Esophagus squamous epithelium (tissue), 5 donors: Measurements from ENCODE around the gene CEP170B. TPM values are rescaled to one million over a fixed set of nuclear protein-coding genes. Genes with fewer than 3 reads are reported as not detected.

Source experiments
- DNase-seq: peaks from one replicate; lab custom pipeline; 2025; lab: John Stamatoyannopoulos, UW
- H3K27ac ChIP-seq, 4 donors: fragments of 200-600 bp; sonication (generic); one replicate each; pipeline ENCODE4 v1.5.1; 2016 to 2019; ENCODE audit warnings: mild to moderate bottlenecking in 1 of 4
- H3K27me3 ChIP-seq, 4 donors: fragments of 200-600 bp; sonication (generic); 1 replicate in 3 of 4; 2 replicates in 1 of 4; pipeline versions ENCODE4 v1.5.1 to v1.6.0; 2017 to 2021; ENCODE audit warnings: antibody characterized with exemption in 1 of 4
- H3K36me3 ChIP-seq, 3 donors: fragments of 200-600 bp; sonication (generic); one replicate each; pipeline ENCODE4 v1.5.1; 2016 to 2019
- H3K4me1 ChIP-seq, 3 donors: fragments of 200-600 bp; sonication (generic); one replicate each; pipeline ENCODE4 v1.5.1; 2017 to 2019
- H3K4me3 ChIP-seq, 4 donors: fragments of 200-600 bp; sonication (generic); 1 replicate in 3 of 4; 2 replicates in 1 of 4; pipeline ENCODE4 v1.5.1; 2016 to 2019; ENCODE audit warnings: mild to moderate bottlenecking in 2 of 4, moderate library complexity in 1 of 4
- H3K9me3 ChIP-seq, 3 donors: fragments of 200-600 bp; sonication (generic); one replicate each; pipeline ENCODE4 v1.5.1; 2016 to 2019
- POLR2A ChIP-seq, 4 donors: fragments of 450-650 bp; IDR thresholded peaks; one replicate each; pipeline ENCODE4 v1.6.1; 2017; ENCODE audit warnings: antibody characterized with exemption in 4 of 4, mild to moderate bottlenecking in 4 of 4, moderate library complexity in 3 of 4
- WGBS, 2 donors: methylation state at CpG; one replicate each; pipeline ENCODE4 v1.1.5; 2018; 5-methylcytosine and 5-hydroxymethylcytosine counted together
- intact Hi-C: fragments of 100-400 bp; cut with DNase I; formaldehyde crosslinking; loops from one replicate; pipeline ENCODE4 v1.15.0; 2022
- total RNA-seq, 4 donors: library from RNA; depleted of rRNA; stranded (reverse); fragments of >200 nt; gene quantifications; one replicate each; pipeline ENCODE4 v1.1.0, GENCODE V29; 2016
- TF ChIP-seq, protein P1 (sequence below), 6 experiments: fragments of 450-650 bp in 4 of 6; fragments of 200-600 bp in 2 of 6; sonication (generic) in 2 of 6; IDR thresholded peaks; one replicate each; pipeline ENCODE4 v1.5.1; 2016 to 2019; ENCODE audit warnings: antibody characterized with exemption in 6 of 6, mild to moderate bottlenecking in 4 of 6, moderate library complexity in 4 of 6
- donor health status: DM: yes; HTN: yes; CAD: no.

The CEP170B gene
- total RNA-seq, 4 donors from 2014 or later = 18.2 to 41.0 (median 30.6) TPM

DNA sequence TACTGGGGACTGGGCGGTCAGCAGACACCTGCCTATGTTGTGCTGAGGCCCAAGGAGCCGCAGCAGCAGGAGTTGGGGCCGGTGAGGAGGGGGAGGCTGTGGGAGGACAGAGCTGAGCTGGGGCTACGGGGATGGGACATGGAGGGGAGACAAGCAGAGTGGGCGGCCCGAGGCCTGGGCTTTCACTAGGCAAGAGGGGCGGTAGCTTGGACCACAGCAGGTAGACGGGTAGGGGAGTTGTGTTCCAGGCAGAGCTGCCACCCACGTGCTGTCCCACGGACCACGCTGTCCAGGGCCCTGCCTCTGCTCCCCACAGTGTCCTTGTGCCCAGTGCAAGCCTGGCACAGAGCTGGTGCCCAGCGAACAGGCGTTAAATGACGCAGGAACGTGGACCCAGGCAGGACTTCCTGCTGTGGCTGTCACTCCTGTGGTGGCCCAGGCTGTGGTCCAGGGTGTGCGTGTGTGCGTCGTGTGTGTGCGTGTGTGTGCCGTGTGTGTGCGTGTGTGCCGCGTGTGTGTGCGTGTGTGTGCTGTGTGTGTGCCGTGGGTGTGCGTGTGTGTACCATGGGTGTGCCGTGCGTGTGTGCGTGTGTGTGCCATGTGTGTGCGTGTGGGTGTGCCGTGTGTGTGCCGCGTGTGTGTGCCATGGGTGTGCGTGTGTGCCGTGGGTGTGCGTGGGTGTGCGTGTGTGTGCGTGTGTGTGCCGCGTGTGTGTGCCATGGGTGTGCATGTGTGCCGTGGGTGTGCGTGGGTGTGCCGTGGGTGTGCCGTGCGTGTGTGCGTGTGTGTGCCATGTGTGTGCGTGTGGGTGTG lies 6.8 kb downstream of the CEP170B start:
- peaks cover 31 to 70% (median 36%) of the 10 kb centered on the region in 3 donors for H3K4me1 ChIP-seq
- peaks cover 0 to 43% (median 4%) of the 10 kb centered on the region in 3 donors for H3K36me3 ChIP-seq
- TF ChIP-seq POLR2A (IDR thresholded peaks at IDR 0.05) = no peak
- TF ChIP-seq, protein P1, sequence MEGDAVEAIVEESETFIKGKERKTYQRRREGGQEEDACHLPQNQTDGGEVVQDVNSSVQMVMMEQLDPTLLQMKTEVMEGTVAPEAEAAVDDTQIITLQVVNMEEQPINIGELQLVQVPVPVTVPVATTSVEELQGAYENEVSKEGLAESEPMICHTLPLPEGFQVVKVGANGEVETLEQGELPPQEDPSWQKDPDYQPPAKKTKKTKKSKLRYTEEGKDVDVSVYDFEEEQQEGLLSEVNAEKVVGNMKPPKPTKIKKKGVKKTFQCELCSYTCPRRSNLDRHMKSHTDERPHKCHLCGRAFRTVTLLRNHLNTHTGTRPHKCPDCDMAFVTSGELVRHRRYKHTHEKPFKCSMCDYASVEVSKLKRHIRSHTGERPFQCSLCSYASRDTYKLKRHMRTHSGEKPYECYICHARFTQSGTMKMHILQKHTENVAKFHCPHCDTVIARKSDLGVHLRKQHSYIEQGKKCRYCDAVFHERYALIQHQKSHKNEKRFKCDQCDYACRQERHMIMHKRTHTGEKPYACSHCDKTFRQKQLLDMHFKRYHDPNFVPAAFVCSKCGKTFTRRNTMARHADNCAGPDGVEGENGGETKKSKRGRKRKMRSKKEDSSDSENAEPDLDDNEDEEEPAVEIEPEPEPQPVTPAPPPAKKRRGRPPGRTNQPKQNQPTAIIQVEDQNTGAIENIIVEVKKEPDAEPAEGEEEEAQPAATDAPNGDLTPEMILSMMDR (IDR thresholded peaks at IDR 0.05) = no peak
- H3K9me3 ChIP-seq = no peaks in the 10 kb centered on the region
- no peaks in the 10 kb centered on the region for H3K27me3 ChIP-seq
- no peak overlapping the region for H3K4me3 ChIP-seq
- intact Hi-C loops = no loop called here
- DNase-seq = no peak
- no peak overlapping the region for H3K27ac ChIP-seq
- 81 to 82% methylated on average over 11 to 13 of the region's 47 CpGs for WGBS, 2 donors

DNA sequence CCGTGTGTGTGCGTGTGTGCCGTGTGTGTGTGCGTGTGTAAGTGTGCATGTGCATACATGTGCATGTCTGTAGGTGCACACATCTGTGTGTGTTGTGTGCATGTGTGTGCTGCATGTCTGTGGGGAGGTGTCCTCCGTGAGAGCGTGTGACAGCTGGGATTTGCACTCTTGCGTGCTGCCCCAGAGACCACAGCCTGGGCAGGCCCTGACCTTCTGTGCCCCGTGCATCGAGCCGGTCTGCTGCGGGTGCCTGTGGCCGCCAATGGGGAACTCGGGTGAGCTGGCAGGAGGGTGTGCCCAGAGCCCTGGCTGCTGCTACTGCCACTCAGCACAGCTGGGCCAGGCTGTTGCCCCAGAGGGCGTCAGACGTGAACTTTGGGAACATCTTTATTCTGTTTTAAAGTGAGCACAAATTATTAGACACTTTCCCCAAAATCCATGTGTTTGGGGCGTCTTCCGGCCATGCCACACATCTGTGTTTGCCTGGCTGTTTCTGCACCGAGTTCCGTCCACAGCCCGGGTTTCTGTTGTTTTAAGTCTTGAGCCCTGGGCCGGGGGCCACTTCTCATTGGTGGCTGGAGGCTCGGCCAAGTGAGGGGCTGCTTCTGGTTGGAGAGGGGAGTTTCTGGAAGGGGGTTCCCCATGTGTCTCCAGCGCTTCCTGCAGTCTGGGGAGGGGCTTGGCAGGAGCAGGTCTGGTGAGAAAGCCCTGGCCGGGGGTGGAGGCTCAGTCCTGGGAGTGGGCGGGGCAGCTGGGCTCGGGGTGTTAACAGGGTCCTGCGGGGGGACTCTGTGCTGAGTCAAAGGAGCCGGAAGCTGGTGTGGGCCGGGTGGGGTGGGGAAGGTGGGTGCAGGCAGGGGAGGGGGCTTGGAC lies 7.6 kb downstream of the CEP170B start:
- Histone ChIP-seq H3K4me1 (peaks cover 24 to 62% (median 30%) of the 10 kb centered on the region in 3 donors), H3K27ac (peak overlapping the region; percentile 40 to 75 (median 54)), H3K4me3 (peak overlapping the region in 1 of 4 donors; percentile 7), H3K9me3 (no peaks in the 10 kb centered on the region), H3K36me3 (peaks cover 0 to 47% (median 4%) of the 10 kb centered on the region in 3 donors), H3K27me3 (no peaks in the 10 kb centered on the region)
- 16 to 39% methylated on average over 6 to 10 of the region's 29 CpGs for whole genome bisulfite sequencing, 2 donors
- TF ChIP-seq, protein P1 (IDR thresholded peaks at IDR 0.05) = no peak
- TF ChIP-seq POLR2A (IDR thresholded peaks at IDR 0.05) = no peak
- intact Hi-C loops = no loop called here
- DNase-seq = no peak

DNA sequence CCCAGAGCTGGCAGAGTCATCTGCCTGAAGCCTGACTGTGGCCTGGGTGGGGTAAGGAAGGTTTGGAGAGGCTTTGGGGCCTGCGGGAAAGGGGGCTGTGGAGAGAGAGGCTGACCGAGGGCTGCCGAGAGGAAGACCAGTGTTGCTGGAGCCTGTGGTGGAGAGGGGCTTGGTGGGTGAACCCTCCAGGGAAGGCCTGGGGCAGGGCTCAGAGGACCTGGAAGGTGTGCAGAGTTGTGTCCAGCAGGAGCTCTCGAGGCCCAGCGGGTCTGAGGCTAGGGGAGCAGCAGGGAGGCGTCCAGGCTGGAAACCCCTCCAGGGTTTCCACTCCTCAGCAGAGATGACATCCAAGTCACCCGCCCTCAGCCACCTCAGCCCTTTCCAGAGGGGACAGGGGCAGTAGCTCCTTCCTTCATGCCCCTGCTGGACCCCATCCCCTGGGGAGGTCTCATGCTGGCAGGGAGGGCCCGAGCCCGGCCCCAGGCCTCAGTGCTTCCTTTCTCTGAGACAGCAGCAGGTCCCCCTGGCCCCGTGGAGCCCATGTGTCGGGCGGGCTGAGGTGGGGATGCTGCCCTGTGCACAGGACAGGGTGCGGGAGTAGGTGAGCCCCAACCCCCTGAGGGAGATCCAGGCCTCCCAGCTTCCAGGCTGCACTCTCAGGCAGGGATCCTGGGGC lies 8.4 kb downstream of the CEP170B start:
- intact Hi-C loops = no loop called here
- WGBS, 2 donors = 56 to 73% methylated on average over 5 to 8 of the region's 13 CpGs
- H3K36me3 ChIP-seq = peaks cover 0 to 47% (median under 1%) of the 10 kb centered on the region in 3 donors
- no peak for DNase-seq
- peak overlapping the region; percentile 40 to 75 (median 52) for H3K27ac ChIP-seq
- H3K4me3 ChIP-seq = peak overlapping the region in 1 of 4 donors; percentile 7
- TF ChIP-seq POLR2A (IDR thresholded peaks at IDR 0.05) = no peak
- TF ChIP-seq, protein P1 (IDR thresholded peaks at IDR 0.05) = no peak
- no peaks in the 10 kb centered on the region for H3K9me3 ChIP-seq
- H3K27me3 ChIP-seq = no peaks in the 10 kb centered on the region
- peaks cover 24 to 63% (median 30%) of the 10 kb centered on the region in 3 donors for H3K4me1 ChIP-seq

DNA sequence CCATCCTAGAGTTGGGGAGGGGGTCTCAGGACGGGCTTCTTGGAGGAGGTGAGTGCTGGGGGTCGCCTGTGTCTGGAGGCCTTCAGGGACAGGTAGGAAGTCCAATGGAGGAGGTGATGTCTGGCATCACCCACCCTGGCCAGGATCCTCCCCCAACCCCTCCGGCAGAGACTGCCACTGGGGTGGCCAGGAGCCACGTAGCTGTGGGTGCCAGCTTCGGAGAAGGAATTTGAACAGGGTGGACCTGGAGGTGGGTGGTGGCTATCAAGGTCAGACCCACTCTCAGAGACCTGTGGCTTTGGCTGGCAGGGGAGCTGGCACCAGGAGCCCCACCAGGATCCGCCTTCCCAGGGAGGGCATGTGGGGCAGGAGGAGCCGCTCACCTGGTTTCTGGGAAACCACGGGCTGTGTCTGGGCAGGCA lies 9.1 kb downstream of the CEP170B start:
- Histone ChIP-seq H3K36me3 (peaks cover 0 to 47% (median 0%) of the 10 kb centered on the region in 3 donors), H3K4me1 (peaks cover 24 to 62% (median 30%) of the 10 kb centered on the region in 3 donors), H3K27me3 (no peaks in the 10 kb centered on the region), H3K9me3 (no peaks in the 10 kb centered on the region), H3K4me3 (peak overlapping the region in 1 of 4 donors; percentile 23), H3K27ac (peak overlapping the region; percentile 1 to 75 (median 44))
- DNase-seq = no peak
- intact Hi-C loops = no loop called here
- TF ChIP-seq POLR2A (IDR thresholded peaks at IDR 0.05) = no peak
- TF ChIP-seq, protein P1 (IDR thresholded peaks at IDR 0.05) = no peak
- WGBS, 2 donors = 20% methylated on average over 1 of the region's 8 CpGs; no CpG with 5 or more reads in 1 of the 2 donors
